Measurements from ENCODE around the gene CTRB2. TPM values are rescaled to one million over a fixed set of nuclear protein-coding genes. Genes with fewer than 3 reads are reported as not detected.

Gene CTRB2
- total RNA-seq, 1 donor from 2014 or later = not detected

- H3K9me3 Mint-ChIP-seq (ENCODE audit: unreplicated experiment) = no peaks in the 10 kb centered on the region
- DNase-seq (ENCODE audit: low spot score) = no peak
- H3K4me3 Mint-ChIP-seq (ENCODE audit: unreplicated experiment) = no peak overlapping the region
- H3K27ac Mint-ChIP-seq (ENCODE audit: unreplicated experiment) = no peak overlapping the region
- TF ChIP-seq CTCF (IDR thresholded peaks at IDR 0.05; ENCODE audit: unreplicated experiment) = no peak
- peaks cover 19% of the 10 kb centered on the region for H3K4me1 Mint-ChIP-seq (ENCODE audit: unreplicated experiment)
- peaks cover 46% of the 10 kb centered on the region for H3K36me3 Mint-ChIP-seq (ENCODE audit: low read depth, unreplicated experiment)
- H3K27me3 Mint-ChIP-seq (ENCODE audit: unreplicated experiment) = peaks cover 34% of the 10 kb centered on the region
Measured at GRCh38 chr16:75238132-75238852, 31.3 kb upstream of the CTRB2 start.

GRCh38 chr16:75237398-75238131, 30.6 kb upstream of the CTRB2 start:
- peak overlapping the region; percentile 48 for H3K27ac Mint-ChIP-seq (ENCODE audit: unreplicated experiment)
- H3K4me3 Mint-ChIP-seq (ENCODE audit: unreplicated experiment) = no peak overlapping the region
- no peak for DNase-seq (ENCODE audit: low spot score)
- peaks cover 50% of the 10 kb centered on the region for H3K36me3 Mint-ChIP-seq (ENCODE audit: low read depth, unreplicated experiment)
- H3K9me3 Mint-ChIP-seq (ENCODE audit: unreplicated experiment) = no peaks in the 10 kb centered on the region
- peaks cover 36% of the 10 kb centered on the region for H3K27me3 Mint-ChIP-seq (ENCODE audit: unreplicated experiment)
- peaks cover 16% of the 10 kb centered on the region for H3K4me1 Mint-ChIP-seq (ENCODE audit: unreplicated experiment)
- no peak for TF ChIP-seq CTCF (IDR thresholded peaks at IDR 0.05; ENCODE audit: unreplicated experiment)

GRCh38 chr16:75236736-75237397, 29.9 kb upstream of the CTRB2 start:
- Mint-ChIP-seq H3K27ac (ENCODE audit: unreplicated experiment) (peak overlapping the region; percentile 59), H3K4me1 (ENCODE audit: unreplicated experiment) (peaks cover 16% of the 10 kb centered on the region)

GRCh38 chr16:75236232-75236631, 29.3 kb upstream of the CTRB2 start:
- peak overlapping the region; percentile 59 for H3K27ac Mint-ChIP-seq (ENCODE audit: unreplicated experiment)
- H3K27me3 Mint-ChIP-seq (ENCODE audit: unreplicated experiment) = peaks cover 34% of the 10 kb centered on the region
- DNase-seq (ENCODE audit: low spot score) = no peak
- H3K4me3 Mint-ChIP-seq (ENCODE audit: unreplicated experiment) = peak overlapping the region; percentile 83
- TF ChIP-seq CTCF (IDR thresholded peaks at IDR 0.05; ENCODE audit: unreplicated experiment) = no peak
- H3K4me1 Mint-ChIP-seq (ENCODE audit: unreplicated experiment) = peaks cover 16% of the 10 kb centered on the region
- H3K9me3 Mint-ChIP-seq (ENCODE audit: unreplicated experiment) = no peaks in the 10 kb centered on the region
- H3K36me3 Mint-ChIP-seq (ENCODE audit: low read depth, unreplicated experiment) = peaks cover 54% of the 10 kb centered on the region

More at GRCh38 chr16:75236736-75237397, 29.9 kb upstream of the CTRB2 start:
- peaks cover 34% of the 10 kb centered on the region for H3K27me3 Mint-ChIP-seq (ENCODE audit: unreplicated experiment)
- no peak overlapping the region for H3K4me3 Mint-ChIP-seq (ENCODE audit: unreplicated experiment)
- no peaks in the 10 kb centered on the region for H3K9me3 Mint-ChIP-seq (ENCODE audit: unreplicated experiment)
- H3K36me3 Mint-ChIP-seq (ENCODE audit: low read depth, unreplicated experiment) = peaks cover 48% of the 10 kb centered on the region
- DNase-seq (ENCODE audit: low spot score) = no peak
- TF ChIP-seq CTCF (IDR thresholded peaks at IDR 0.05; ENCODE audit: unreplicated experiment) = no peak
